ENCODE data around the gene NR0B2. TPM values are rescaled to one million over a fixed set of nuclear protein-coding genes. Genes with fewer than 3 reads are reported as not detected.

Gene NR0B2
- total RNA-seq, 1 experiment from 2014 or later = not detected

- peak; percentile 30 for DNase-seq (ENCODE audit: low read depth)
Observed at GRCh38 chr1:26938004-26938658, 24.4 kb upstream of the NR0B2 start.

DNA sequence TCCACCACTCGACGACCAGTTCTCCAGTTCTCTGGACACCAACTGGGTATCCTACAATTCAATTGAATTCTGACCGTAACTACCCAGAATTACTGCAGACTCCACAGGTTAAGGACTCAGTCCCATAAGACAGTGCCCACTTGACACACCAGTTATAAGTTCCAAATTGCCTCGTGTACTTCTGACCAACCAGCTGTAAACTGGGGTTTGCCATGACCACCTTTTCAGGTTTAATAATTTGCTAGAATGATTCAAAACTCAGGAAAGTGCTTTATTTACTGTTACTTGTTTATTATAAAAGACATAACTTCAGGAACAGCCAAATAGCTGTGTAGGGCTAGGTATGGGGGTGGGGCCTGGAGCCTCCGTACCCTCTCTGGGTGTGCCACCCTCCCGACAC, 23.0 kb upstream of the NR0B2 start:
- DNase-seq (ENCODE audit: low read depth) = no peak

GRCh38 chr1:26932531-26932930, 18.8 kb upstream of the NR0B2 start:
- DNase-seq (ENCODE audit: low read depth) = no peak

- peak; percentile 91 for DNase-seq (ENCODE audit: low read depth)
Observed at GRCh38 chr1:26923711-26924110, 9.9 kb upstream of the NR0B2 start.

DNA sequence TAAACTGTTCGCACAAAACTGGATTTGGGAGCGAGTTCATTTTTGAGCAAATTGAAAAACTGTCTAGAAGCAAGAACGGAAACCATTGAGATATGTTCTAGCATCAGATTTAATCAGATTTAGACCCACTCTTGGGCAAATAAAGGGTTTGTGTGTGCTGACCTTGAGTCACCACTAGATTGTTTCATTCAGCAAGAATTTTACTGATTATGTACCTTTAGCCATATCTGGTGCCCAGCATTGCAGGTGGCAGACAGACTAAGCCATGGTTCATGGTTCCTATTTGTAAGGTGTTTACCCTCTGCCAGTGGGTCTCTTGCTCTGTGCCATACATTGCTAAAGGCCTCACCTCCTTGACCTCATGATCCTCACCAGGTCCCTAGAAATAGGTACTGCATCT, 9.1 kb upstream of the NR0B2 start:
- DNase-seq (ENCODE audit: low read depth) = peak; percentile 24

GRCh38 chr1:26922431-26922729, 8.6 kb upstream of the NR0B2 start:
- no peak for DNase-seq (ENCODE audit: low read depth)

- peak; percentile 96 for DNase-seq (ENCODE audit: low read depth)
Observed at GRCh38 chr1:26921540-26922430, 8.0 kb upstream of the NR0B2 start, which contains the start of gene NUDC. NUDC (plus strand) TSS chr1:26921743; CDS start chr1:26921849, 106 bp downstream.

DNA sequence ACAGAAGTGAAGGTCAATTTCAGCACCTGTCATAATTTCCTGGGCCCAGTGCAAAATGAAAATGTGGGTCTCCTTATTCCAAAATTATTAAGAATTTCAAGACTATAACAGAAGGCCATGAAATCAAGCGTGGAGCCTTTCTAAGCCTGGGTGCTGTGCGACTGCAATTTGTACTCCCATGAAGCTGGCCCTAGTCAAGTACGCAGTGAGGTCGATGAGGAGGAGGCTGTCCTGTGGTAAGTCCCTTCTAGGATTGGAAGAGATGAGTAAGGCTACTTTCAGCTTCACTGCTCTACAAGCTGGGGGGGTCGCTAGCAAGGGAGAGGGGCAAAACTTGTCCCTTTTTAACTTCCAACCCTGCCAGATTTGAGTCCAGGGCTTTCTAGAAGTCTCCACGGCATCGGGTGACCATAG, 7.4 kb upstream of the NR0B2 start:
- DNase-seq (ENCODE audit: low read depth) = no peak

- no peak for DNase-seq (ENCODE audit: low read depth)
Observed at GRCh38 chr1:26915204-26915842, 1.5 kb upstream of the NR0B2 start.

GRCh38 chr1:26913389-26913753, 404 bp downstream of the NR0B2 start:
- no peak for DNase-seq (ENCODE audit: low read depth)

DNA sequence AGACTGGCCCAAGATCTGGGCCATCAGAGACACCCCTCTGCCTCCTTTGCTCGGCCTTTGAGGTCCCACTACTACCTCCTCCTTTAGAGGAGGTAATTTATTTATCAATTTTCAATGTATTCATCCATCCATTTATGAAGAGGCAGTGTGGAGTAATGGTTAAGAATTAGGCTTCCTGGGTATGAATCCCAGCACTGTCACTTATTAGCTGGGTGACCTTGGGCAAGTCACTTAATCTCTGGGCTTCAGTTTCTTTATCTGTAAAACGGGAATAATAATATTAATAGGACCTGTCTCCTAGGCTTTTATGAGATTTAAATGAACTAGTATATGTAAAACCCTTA, 1.7 kb downstream of the NR0B2 start:
- DNase-seq (ENCODE audit: low read depth) = no peak

DNA sequence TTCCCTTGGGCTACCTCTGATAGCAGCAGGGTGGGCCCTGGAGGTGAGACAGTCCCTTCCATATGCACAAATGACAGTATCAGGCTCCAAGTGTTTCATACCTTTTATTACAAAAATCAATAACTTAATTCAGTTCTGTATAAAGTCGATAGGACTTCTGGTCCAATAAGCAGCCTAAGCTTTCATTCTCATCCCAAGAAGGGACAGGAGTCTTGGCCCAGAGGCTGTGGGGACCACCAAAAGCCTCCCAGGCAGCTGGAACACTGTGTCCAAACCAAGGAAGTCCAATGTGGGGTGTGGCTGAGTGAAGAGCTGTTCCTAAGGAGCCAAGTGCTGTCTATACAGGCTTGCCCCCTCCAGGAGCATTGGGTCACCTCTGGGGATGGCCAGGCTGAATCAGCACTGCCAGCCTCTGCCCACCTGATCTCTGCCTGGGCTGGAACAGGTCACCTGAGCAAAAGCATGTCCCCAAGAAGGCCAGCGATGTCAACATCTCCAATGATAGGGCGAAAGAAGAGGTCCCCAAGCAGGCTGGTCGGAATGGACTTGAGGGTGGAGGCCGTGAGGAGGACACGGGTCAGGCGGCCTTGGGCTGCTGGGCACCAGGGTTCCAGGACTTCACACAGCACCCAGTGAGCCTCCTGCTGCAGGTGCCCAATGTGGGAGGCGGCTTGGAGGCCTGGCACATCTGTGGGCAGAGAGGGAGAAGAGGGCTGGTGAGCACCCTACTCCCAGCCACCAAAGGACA, 2.2 kb downstream of the NR0B2 start:
- DNase-seq (ENCODE audit: low read depth) = no peak

GRCh38 chr1:26910343-26911160, 3.2 kb downstream of the NR0B2 start:
- DNase-seq (ENCODE audit: low read depth) = no peak

GRCh38 chr1:26909951-26910342, 3.8 kb downstream of the NR0B2 start:
- no peak for DNase-seq (ENCODE audit: low read depth)

GRCh38 chr1:26907071-26907917, 6.5 kb downstream of the NR0B2 start:
- peak; percentile 92 for DNase-seq (ENCODE audit: low read depth)

DNA sequence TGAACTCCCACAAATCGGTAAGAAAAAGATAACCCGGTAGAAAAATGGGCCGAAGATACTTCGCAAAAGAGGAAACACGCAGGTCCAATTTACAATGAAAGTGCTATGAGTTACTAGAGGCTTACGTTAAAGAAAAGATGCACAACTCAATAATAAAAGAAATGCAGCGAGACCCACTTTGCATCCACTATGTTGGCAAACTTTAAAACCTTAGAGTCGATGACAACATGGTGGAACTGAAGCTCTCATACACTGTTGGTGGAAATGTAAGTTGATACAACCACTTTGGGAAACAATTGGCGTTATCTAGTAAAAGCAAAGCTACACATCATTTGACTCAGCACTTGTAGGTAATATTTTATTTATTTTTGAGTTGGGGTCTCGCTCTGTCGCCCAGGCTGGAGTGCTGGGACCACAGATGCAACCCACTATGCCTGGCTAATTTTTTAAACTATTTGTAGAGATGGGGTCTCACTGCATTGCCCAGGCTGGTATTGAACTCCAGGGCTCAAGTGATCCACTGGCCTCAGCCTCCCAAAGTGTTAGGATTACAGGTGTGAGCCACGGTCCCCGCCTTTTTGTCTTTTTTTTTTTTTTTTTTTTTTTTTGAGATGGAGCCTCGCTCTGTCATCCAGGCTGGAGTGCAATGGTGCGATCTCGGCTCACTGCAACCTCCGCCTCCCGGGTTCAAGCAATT, 12.8 kb downstream of the NR0B2 start:
- DNase-seq (ENCODE audit: low read depth) = no peak

DNA sequence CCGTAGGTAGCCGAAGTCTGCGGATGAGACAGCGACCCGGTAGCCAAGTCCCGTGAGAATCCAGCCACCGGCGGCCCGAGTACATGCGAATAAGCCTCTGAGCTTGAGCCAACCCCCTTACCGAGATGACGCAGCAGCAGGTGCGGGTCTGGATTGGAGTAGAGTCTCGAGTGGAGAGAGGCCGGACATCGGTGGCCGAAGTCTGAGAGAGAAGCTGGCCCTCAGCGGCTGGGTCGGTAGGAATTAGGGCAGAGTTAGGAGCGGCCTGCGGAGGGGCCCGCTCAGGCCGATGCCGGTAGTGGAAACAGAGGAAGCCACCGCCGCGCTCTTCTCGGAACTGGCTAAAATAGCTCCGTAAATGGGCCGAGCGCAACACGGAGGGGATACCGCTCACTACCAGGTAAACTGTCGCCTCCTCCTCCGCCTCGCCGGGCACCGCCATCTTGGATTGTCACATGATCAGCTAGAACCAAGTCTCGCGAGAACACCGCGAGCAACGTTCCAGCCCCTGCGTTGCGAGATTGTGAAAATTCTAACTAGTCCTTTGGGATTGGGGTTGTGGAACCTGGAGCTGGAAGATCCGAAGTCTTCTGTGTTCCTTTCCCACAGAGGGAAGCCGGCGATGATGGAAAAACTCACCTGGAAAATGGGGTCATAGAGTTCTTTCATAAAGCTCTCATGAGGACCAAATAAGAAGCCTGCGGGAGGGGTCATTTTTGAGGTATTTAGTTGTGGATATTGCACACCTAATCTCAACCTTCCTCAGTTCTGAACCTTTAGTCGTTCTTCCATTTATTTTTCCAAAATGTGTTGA, 13.6 kb downstream of the NR0B2 start, which contains the start of gene GPATCH3:
Gene GPATCH3, minus strand, starts transcription at position 467 of the 814 bp plus-strand sequence. Its CDS starts 25 bp downstream, at position 442.
- DNase-seq (ENCODE audit: low read depth) = peak; percentile 78

GRCh38 chr1:26897351-26897750, 16.4 kb downstream of the NR0B2 start:
- no peak for DNase-seq (ENCODE audit: low read depth)
